ENCODE results near the gene DKK3.

GRCh38 chr11:11995601-11996000 lies 12.8 kb downstream of the DKK3 start:
- TF ChIP-seq POLR2A (IDR thresholded peaks at IDR 0.05): no peak
- no peak for TF ChIP-seq EP300 (IDR thresholded peaks at IDR 0.05)
- TF ChIP-seq CTCF (IDR thresholded peaks at IDR 0.05): no peak
- no peak for TF ChIP-seq POLR2AphosphoS5 (IDR thresholded peaks at IDR 0.05)
